ENCODE results near the gene TLCD3A.

Gene TLCD3A

DNA sequence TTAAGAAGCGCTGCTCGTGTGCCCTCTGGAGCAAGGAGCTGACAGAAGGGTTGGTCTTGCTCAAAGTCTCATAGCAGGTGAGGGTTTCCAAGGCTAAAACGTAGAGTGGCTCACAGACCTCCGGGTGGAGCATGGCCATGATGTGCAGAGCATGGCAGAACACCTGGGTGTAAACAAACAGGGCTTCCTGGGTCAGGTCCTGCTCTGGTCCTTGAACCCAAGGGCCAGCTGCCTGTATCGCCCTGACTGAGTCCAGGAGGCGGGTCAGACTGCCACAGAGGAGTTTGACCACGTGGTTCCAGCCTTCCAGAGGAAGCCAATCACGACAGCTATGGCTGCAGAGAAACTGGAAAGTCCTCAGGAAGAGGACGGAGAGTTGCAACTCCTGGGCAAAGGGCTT is 12.5 kb downstream of the TLCD3A start:
- Histone ChIP-seq H3K9me3 (ENCODE audit: insufficient read depth, low read length, severe bottlenecking) (no peaks in the 10 kb centered on the region), H3K9ac (ENCODE audit: low read depth, low read length) (no peak overlapping the region), H2AFZ (ENCODE audit: low read depth, low read length) (no peak overlapping the region), H3K27me3 (ENCODE audit: insufficient read depth, low read length, poor library complexity) (no peaks in the 10 kb centered on the region), H3K4me3 (ENCODE audit: low read depth in 1 of 2, low read length in 2 of 2) (no peak overlapping the region), H3K79me2 (ENCODE audit: insufficient read depth, low read length) (peaks cover 89% of the 10 kb centered on the region), H3K4me1 (ENCODE audit: insufficient read depth, low read length) (peaks cover 22% of the 10 kb centered on the region), H3K4me2 (ENCODE audit: insufficient read depth, low read length) (no peak overlapping the region), H3K36me3 (ENCODE audit: insufficient read depth, low read length) (peaks cover 95% of the 10 kb centered on the region), H4K20me1 (ENCODE audit: insufficient read depth, low read length) (peaks cover 90% of the 10 kb centered on the region), H3K27ac (ENCODE audit: low read length) (no peak overlapping the region)
- no peak for ATAC-seq (ENCODE audit: insufficient read depth, low read depth)
- TF ChIP-seq CTCF (IDR thresholded peaks at IDR 0.05; ENCODE audit: borderline replicate concordance, extremely low read depth, low read length, poor library complexity, severe bottlenecking) (no peak), EZH2 (IDR thresholded peaks at IDR 0.05; ENCODE audit: borderline replicate concordance, low read depth, low read length, severe bottlenecking) (no peak)
- DNase-seq: no peak

DNA sequence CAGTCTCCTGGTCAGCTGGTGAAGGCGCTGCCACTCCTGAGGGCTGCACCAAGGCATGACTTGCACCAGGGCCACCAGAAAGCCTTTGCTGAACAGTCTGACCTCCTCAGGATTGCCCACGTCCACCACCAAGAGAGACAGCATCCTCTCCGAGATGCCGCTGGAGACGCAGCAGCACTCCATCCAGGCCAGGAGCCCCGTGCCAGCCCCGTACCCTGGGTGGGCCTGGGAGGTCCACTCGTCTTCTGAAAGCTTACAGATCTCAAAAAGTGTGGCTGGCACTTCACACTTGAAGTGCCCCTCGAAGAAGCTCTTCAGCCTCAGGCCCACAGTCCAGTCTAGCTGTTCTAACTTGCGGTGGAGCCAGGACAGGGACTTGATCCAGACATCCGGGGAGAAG is 13.0 kb downstream of the TLCD3A start:
- DNase-seq: no peak
- Histone ChIP-seq H2AFZ (ENCODE audit: low read depth, low read length) (no peak overlapping the region), H3K79me2 (ENCODE audit: insufficient read depth, low read length) (peaks cover 90% of the 10 kb centered on the region), H4K20me1 (ENCODE audit: insufficient read depth, low read length) (peaks cover 87% of the 10 kb centered on the region), H3K27me3 (ENCODE audit: insufficient read depth, low read length, poor library complexity) (no peaks in the 10 kb centered on the region), H3K4me3 (ENCODE audit: low read depth in 1 of 2, low read length in 2 of 2) (no peak overlapping the region), H3K27ac (ENCODE audit: low read length) (no peak overlapping the region), H3K9ac (ENCODE audit: low read depth, low read length) (no peak overlapping the region), H3K4me2 (ENCODE audit: insufficient read depth, low read length) (no peak overlapping the region), H3K36me3 (ENCODE audit: insufficient read depth, low read length) (peaks cover 92% of the 10 kb centered on the region), H3K9me3 (ENCODE audit: insufficient read depth, low read length, severe bottlenecking) (no peaks in the 10 kb centered on the region), H3K4me1 (ENCODE audit: insufficient read depth, low read length) (peaks cover 27% of the 10 kb centered on the region)
- TF ChIP-seq CTCF (IDR thresholded peaks at IDR 0.05; ENCODE audit: borderline replicate concordance, extremely low read depth, low read length, poor library complexity, severe bottlenecking) (no peak), EZH2 (IDR thresholded peaks at IDR 0.05; ENCODE audit: borderline replicate concordance, low read depth, low read length, severe bottlenecking) (no peak)
- no peak for ATAC-seq (ENCODE audit: insufficient read depth, low read depth)

DNA sequence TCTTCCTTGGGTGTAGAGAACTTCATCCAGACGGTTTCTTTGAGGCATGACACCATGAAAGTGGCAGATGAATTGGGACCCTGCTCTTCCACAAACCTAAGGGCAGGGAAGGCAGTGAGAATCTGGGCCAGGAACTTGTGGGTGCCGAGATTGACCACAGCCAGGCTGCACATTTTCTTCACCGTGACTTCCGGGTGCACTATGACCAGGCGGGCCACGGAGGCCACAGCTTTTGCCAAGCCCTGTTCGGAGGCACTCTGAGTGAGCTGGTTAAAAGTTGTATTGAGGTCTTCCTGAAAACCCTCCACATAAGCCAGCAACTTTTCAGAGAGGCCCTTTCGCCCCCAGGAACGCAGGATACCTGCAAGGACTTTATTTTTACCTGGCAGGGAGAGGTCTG is 13.8 kb downstream of the TLCD3A start:
- peaks cover 92% of the 10 kb centered on the region for H3K79me2 ChIP-seq (ENCODE audit: insufficient read depth, low read length)
- TF ChIP-seq CTCF (IDR thresholded peaks at IDR 0.05; ENCODE audit: borderline replicate concordance, extremely low read depth, low read length, poor library complexity, severe bottlenecking) (no peak), EZH2 (IDR thresholded peaks at IDR 0.05; ENCODE audit: borderline replicate concordance, low read depth, low read length, severe bottlenecking) (no peak)
- no peak for ATAC-seq (ENCODE audit: insufficient read depth, low read depth)
- H3K27me3 ChIP-seq (ENCODE audit: insufficient read depth, low read length, poor library complexity): no peaks in the 10 kb centered on the region
- no peak for DNase-seq
- peaks cover 87% of the 10 kb centered on the region for H4K20me1 ChIP-seq (ENCODE audit: insufficient read depth, low read length)
- no peaks in the 10 kb centered on the region for H3K9me3 ChIP-seq (ENCODE audit: insufficient read depth, low read length, severe bottlenecking)
- no peak overlapping the region for H3K4me3 ChIP-seq (ENCODE audit: low read depth in 1 of 2, low read length in 2 of 2)
- H3K27ac ChIP-seq (ENCODE audit: low read length): no peak overlapping the region
- H3K9ac ChIP-seq (ENCODE audit: low read depth, low read length): no peak overlapping the region
- H3K4me2 ChIP-seq (ENCODE audit: insufficient read depth, low read length): no peak overlapping the region
- H2AFZ ChIP-seq (ENCODE audit: low read depth, low read length): no peak overlapping the region
- peaks cover 35% of the 10 kb centered on the region for H3K4me1 ChIP-seq (ENCODE audit: insufficient read depth, low read length)
- peaks cover 84% of the 10 kb centered on the region for H3K36me3 ChIP-seq (ENCODE audit: insufficient read depth, low read length)

Measured in DND-41 (cell line).